ENCODE data around the gene MED20. TPM values are rescaled to one million over a fixed set of nuclear protein-coding genes. Genes with fewer than 3 reads are reported as not detected.

MED20 gene
- polyA plus RNA-seq, 4 donors, result 35.6 to 43.6 (median 39.2) TPM

GRCh38 chr6:41859356-41859755 lies 61.6 kb downstream of the MED20 start:
- no peak for DNase-seq (ENCODE audit: low read depth in 4 of 4, low spot score in 2 of 4)

DNA sequence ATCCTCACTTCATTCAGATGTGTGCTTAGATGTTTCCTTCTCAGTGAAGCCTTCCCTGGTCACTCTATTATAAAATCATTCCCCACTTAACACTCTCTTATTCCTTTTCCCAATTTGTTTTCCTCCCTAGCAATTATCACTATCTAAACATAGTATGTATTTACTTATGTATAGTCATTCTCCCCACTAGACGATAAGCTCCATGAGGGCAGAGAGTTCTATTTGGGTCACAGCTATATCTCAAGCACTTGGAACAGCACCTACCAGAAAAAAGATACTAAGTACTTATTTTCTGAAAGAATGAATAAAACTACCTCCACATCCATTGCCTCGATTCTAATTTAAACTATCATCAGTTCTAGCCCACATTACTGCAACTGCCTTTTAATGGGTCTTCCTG lies 62.2 kb downstream of the MED20 start:
- no peak for DNase-seq (ENCODE audit: low read depth in 4 of 4, low spot score in 2 of 4)

Other genes starting within 250 kb of the MED20 start
- gene TFEB, start 185.5 kb downstream of the MED20 start, polyA plus RNA-seq (ENCODE audit: insufficient read length in 4 of 4), result 10 to 100 TPM in 2 of 4 donors, 1 to 10 TPM in 2; 7.6 to 11.5 (median 10.2) TPM
- gene PGC, start 173.7 kb downstream of the MED20 start, polyA plus RNA-seq (ENCODE audit: insufficient read length in 4 of 4), result under 1 TPM in 2 of 4 donors, not detected in 2; 0.35 to 0.48 TPM
- gene FRS3, start 141.2 kb downstream of the MED20 start, polyA plus RNA-seq (ENCODE audit: insufficient read length in 4 of 4), result 1 to 10 TPM; 6.0 to 8.0 (median 7.3) TPM
- gene PRICKLE4, start 140.4 kb downstream of the MED20 start, polyA plus RNA-seq (ENCODE audit: insufficient read length in 4 of 4), result 1 to 10 TPM; 1.9 to 6.7 (median 4.9) TPM
- 100 to 1,000 TPM; 211 to 256 (median 229) TPM for gene TOMM6, start 133.4 kb downstream of the MED20 start, polyA plus RNA-seq (ENCODE audit: insufficient read length in 4 of 4)
- gene USP49, start 25.8 kb downstream of the MED20 start, polyA plus RNA-seq (ENCODE audit: insufficient read length in 4 of 4), result 10 to 100 TPM in 2 of 4 donors, 1 to 10 TPM in 2; 9.2 to 18.0 (median 13.9) TPM
- gene BYSL, start 360 bp upstream of the MED20 start, polyA plus RNA-seq (ENCODE audit: insufficient read length in 4 of 4), result 10 to 100 TPM; 28.0 to 31.1 (median 29.9) TPM
- 10 to 100 TPM; 25.0 to 35.4 (median 30.6) TPM for gene CCND3, start 20.7 kb upstream of the MED20 start, polyA plus RNA-seq (ENCODE audit: insufficient read length in 4 of 4)
- gene TAF8, start 129.4 kb upstream of the MED20 start, polyA plus RNA-seq (ENCODE audit: insufficient read length in 4 of 4), result 10 to 100 TPM; 19.5 to 29.9 (median 23.1) TPM
- gene C6orf132, start 221.5 kb upstream of the MED20 start, polyA plus RNA-seq (ENCODE audit: insufficient read length in 4 of 4), result 1 to 10 TPM; 3.8 to 6.5 (median 4.9) TPM

Data from left renal cortex interstitium (tissue), 4 donors.